ENCODE data around the gene POLN. TPM values are rescaled to one million over a fixed set of nuclear protein-coding genes. Genes with fewer than 3 reads are reported as not detected.

POLN gene
- total RNA-seq, 1 experiment from 2014 or later: 1.2 TPM

- Mint-ChIP-seq H3K9me3 (ENCODE audit: unreplicated experiment) (peaks cover 19% of the 10 kb centered on the region), H3K36me3 (ENCODE audit: insufficient read depth, unreplicated experiment) (no peaks in the 10 kb centered on the region), H3K27me3 (ENCODE audit: insufficient read depth, unreplicated experiment) (no peaks in the 10 kb centered on the region), H3K4me1 (ENCODE audit: low read depth, unreplicated experiment) (no peaks in the 10 kb centered on the region), H3K4me3 (ENCODE audit: unreplicated experiment) (no peak overlapping the region), H3K27ac (ENCODE audit: unreplicated experiment) (no peak overlapping the region)
- no peaks in the 10 kb centered on the region for H3K36me3 ChIP-seq (ENCODE audit: control insufficient read depth, insufficient read depth, low read length)
- peaks cover 16% of the 10 kb centered on the region for H3K9me3 ChIP-seq
- DNase-seq: no peak
- H3K4me3 ChIP-seq (ENCODE audit: low read depth, low read length): no peak overlapping the region
- no peaks in the 10 kb centered on the region for H3K27me3 ChIP-seq (replicated peaks; ENCODE audit: control insufficient read depth, insufficient read depth, low read length)
- TF ChIP-seq CTCF (IDR thresholded peaks at IDR 0.05; ENCODE audit: insufficient read depth in 1 of 2, low read depth in 1 of 2, low read length in 1 of 2, severe bottlenecking in 1 of 2, unreplicated experiment in 1 of 2): no peak
- no peaks in the 10 kb centered on the region for H3K4me1 ChIP-seq
- no TSS peak for BruUV-seq (replicated peaks)
- POLR2A ChIA-PET: no interaction called here
- intact Hi-C loops (cut with micrococcal nuclease; ENCODE audit: unreplicated experiment): no loop called here
- CTCF ChIA-PET: no interaction called here
Measured at GRCh38 chr4:2102045-2102883, 139.7 kb downstream of the POLN start.

GRCh38 chr4:2101346-2102044 is 140.4 kb downstream of the POLN start:
- CTCF ChIA-PET: no interaction called here
- no TSS peak for BruUV-seq (replicated peaks)
- no peaks in the 10 kb centered on the region for H3K36me3 Mint-ChIP-seq (ENCODE audit: insufficient read depth, unreplicated experiment)
- DNase-seq: no peak
- H3K4me3 Mint-ChIP-seq (ENCODE audit: unreplicated experiment): no peak overlapping the region
- Histone ChIP-seq H3K9me3 (peaks cover 16% of the 10 kb centered on the region), H3K27me3 (replicated peaks; ENCODE audit: control insufficient read depth, insufficient read depth, low read length) (no peaks in the 10 kb centered on the region), H3K4me3 (ENCODE audit: low read depth, low read length) (no peak overlapping the region), H3K36me3 (ENCODE audit: control insufficient read depth, insufficient read depth, low read length) (no peaks in the 10 kb centered on the region), H3K4me1 (no peaks in the 10 kb centered on the region)
- no peaks in the 10 kb centered on the region for H3K4me1 Mint-ChIP-seq (ENCODE audit: low read depth, unreplicated experiment)
- intact Hi-C loops (cut with micrococcal nuclease; ENCODE audit: unreplicated experiment): no loop called here
- no peak overlapping the region for H3K27ac Mint-ChIP-seq (ENCODE audit: unreplicated experiment)
- peaks cover 24% of the 10 kb centered on the region for H3K9me3 Mint-ChIP-seq (ENCODE audit: unreplicated experiment)
- TF ChIP-seq CTCF (IDR thresholded peaks at IDR 0.05; ENCODE audit: insufficient read depth in 1 of 2, low read depth in 1 of 2, low read length in 1 of 2, severe bottlenecking in 1 of 2, unreplicated experiment in 1 of 2): no peak
- H3K27me3 Mint-ChIP-seq (ENCODE audit: insufficient read depth, unreplicated experiment): no peaks in the 10 kb centered on the region
- POLR2A ChIA-PET: no interaction called here

GRCh38 chr4:2096073-2096609 is 145.8 kb downstream of the POLN start:
- Mint-ChIP-seq H3K4me1 (ENCODE audit: low read depth, unreplicated experiment) (no peaks in the 10 kb centered on the region), H3K27me3 (ENCODE audit: insufficient read depth, unreplicated experiment) (no peaks in the 10 kb centered on the region), H3K4me3 (ENCODE audit: unreplicated experiment) (no peak overlapping the region), H3K27ac (ENCODE audit: unreplicated experiment) (no peak overlapping the region), H3K9me3 (ENCODE audit: unreplicated experiment) (peaks cover 8% of the 10 kb centered on the region), H3K36me3 (ENCODE audit: insufficient read depth, unreplicated experiment) (no peaks in the 10 kb centered on the region)
- BruUV-seq (replicated peaks): no TSS peak
- no peak for DNase-seq
- TF ChIP-seq CTCF (IDR thresholded peaks at IDR 0.05; ENCODE audit: insufficient read depth in 1 of 2, low read depth in 1 of 2, low read length in 1 of 2, severe bottlenecking in 1 of 2, unreplicated experiment in 1 of 2): no peak
- intact Hi-C loops (cut with micrococcal nuclease; ENCODE audit: unreplicated experiment): loop anchor here (10.0 kb wide), 1 partner anchor 89 kb away; no protein-coding TSS in a partner anchor
- H3K4me1 ChIP-seq: no peaks in the 10 kb centered on the region
- ChIA-PET POLR2A (no interaction called here), CTCF (no interaction called here)
- no peaks in the 10 kb centered on the region for H3K27me3 ChIP-seq (replicated peaks; ENCODE audit: control insufficient read depth, insufficient read depth, low read length)
- no peaks in the 10 kb centered on the region for H3K9me3 ChIP-seq
- H3K36me3 ChIP-seq (ENCODE audit: control insufficient read depth, insufficient read depth, low read length): no peaks in the 10 kb centered on the region
- H3K4me3 ChIP-seq (ENCODE audit: low read depth, low read length): no peak overlapping the region

All from Caco-2 (cell line).